ENCODE data around the gene CYSRT1. TPM values are rescaled to one million over a fixed set of nuclear protein-coding genes. Genes with fewer than 3 reads are reported as not detected.

CYSRT1 gene
- total and polyA plus RNA-seq, 2 donors (not counting 3 experiments of a cell fraction or from before 2014, with no cell fraction given): 0.44 to 1.1 TPM

- TF ChIP-seq MYC (IDR thresholded peaks at IDR 0.05; ENCODE audit: low read depth, low read length): no peak
- no peak for TF ChIP-seq EZH2 (IDR thresholded peaks at IDR 0.05; ENCODE audit: borderline replicate concordance, low read depth, low read length, severe bottlenecking)
- no peak for TF ChIP-seq POLR2A (IDR thresholded peaks at IDR 0.05; ENCODE audit: low read depth, low read length)
- TF ChIP-seq POLR2AphosphoS5 (IDR thresholded peaks at IDR 0.05; ENCODE audit: insufficient read depth, low read depth, low read length): no peak
- TF ChIP-seq CTCF (IDR thresholded peaks at IDR 0.05; ENCODE audit: extremely low read depth in 1 of 2, insufficient read depth in 1 of 2, low read depth in 1 of 2, low read length in 2 of 2): no peak
- TF ChIP-seq GATA2 (IDR thresholded peaks at IDR 0.05; ENCODE audit: insufficient read depth, insufficient read length, low read depth, low read length): no peak
- no peak for TF ChIP-seq JUN (IDR thresholded peaks at IDR 0.05; ENCODE audit: borderline replicate concordance, insufficient read depth, insufficient read length, low read depth)
- intact Hi-C loops (cut with micrococcal nuclease): no loop called here
- Histone ChIP-seq H3K4me3 (replicated peaks in 1 of 3; ENCODE audit: insufficient read depth in 1 of 3, low read depth in 1 of 3, low read length in 3 of 3) (no peak overlapping the region), H3K9me1 (replicated peaks; ENCODE audit: control insufficient read depth, extremely low read depth, insufficient read depth, low read length) (no peaks in the 10 kb centered on the region), H3K4me2 (ENCODE audit: insufficient read depth, low read length) (no peak overlapping the region), H3K4me1 (ENCODE audit: control insufficient read depth, extremely low read depth, insufficient read depth, low read length) (no peaks in the 10 kb centered on the region), H3K9me3 (replicated peaks; ENCODE audit: control insufficient read depth, insufficient read depth, low read length) (no peaks in the 10 kb centered on the region), H4K20me1 (replicated peaks; ENCODE audit: control insufficient read depth, extremely low read depth, insufficient read depth, low read length) (no peaks in the 10 kb centered on the region), H3K79me2 (ENCODE audit: control insufficient read depth, insufficient read depth, low read length) (no peaks in the 10 kb centered on the region), H3K27me3 (ENCODE audit: control insufficient read depth in 2 of 2, insufficient read depth in 2 of 2, low read length in 2 of 2) (no peaks in the 10 kb centered on the region), H3K9ac (replicated peaks; ENCODE audit: extremely low read depth, insufficient read depth, low read length) (no peak overlapping the region), H2AFZ (ENCODE audit: low read depth, low read length) (no peak overlapping the region), H3K36me3 (ENCODE audit: control insufficient read depth in 2 of 2, extremely low read depth in 1 of 2, insufficient read depth in 2 of 2, low read length in 2 of 2) (no peaks in the 10 kb centered on the region), H3K27ac (ENCODE audit: insufficient read depth, low read depth, low read length) (no peak overlapping the region)
- no TSS peak for BruUV-seq (replicated peaks)
- no peak for FAIRE-seq
- dilution Hi-C loops (cut with MboI; ENCODE audit: extremely low pct_ligation_motif_present, low sequenced_read_pairs): no loop called here
- DNase-seq (ENCODE audit: low read depth, low spot score): no peak
- CTCF ChIA-PET: no interaction called here
- POLR2A ChIA-PET: interaction anchor here (2.6 kb wide), 1 partner anchor 11 kb away, joined by 6 read pairs; the partner anchor contains the start of gene TUBB4B
These were observed 5.1 kb downstream of the CYSRT1 start for GRCh38 chr9:137229903-137230704.
